OCI-LY7 (cell line): Measurements from ENCODE around the gene THEMIS. TPM values are rescaled to one million over a fixed set of nuclear protein-coding genes. Genes with fewer than 3 reads are reported as not detected.

Source experiments
- BruUV-seq: library from RNA; stranded (reverse); fragments of 400-500 nt; replicated peaks from 2 replicates; lab custom pipeline; 2021; lab: Mats Ljungman, UMichigan
- CTCF ChIA-PET: fragments of 300-600 bp; sonication (Branson Sonifier 250); formaldehyde crosslinking; loops from one replicate; lab custom pipeline; 2022; ENCODE audit warnings: antibody characterized with exemption; ENCODE audit not compliant: unreplicated experiment; lab: Charles Lee
- POLR2A ChIA-PET: fragments of 300-600 bp; sonication (Branson Sonifier 250); formaldehyde crosslinking; loops from one replicate; lab custom pipeline; 2022; ENCODE audit warnings: antibody characterized with exemption; lab: Charles Lee
- DNase-seq: peaks from one replicate; pipeline ENCODE4 v3.0.0-alpha.2; 2015; ENCODE audit warnings: low spot score
- H2AFZ ChIP-seq: fragments of 200-600 bp; sonication (generic), shearing (Covaris generic); 2 replicates; pipeline ENCODE4 v1.6.1; 2014; ENCODE audit warnings: mild to moderate bottlenecking, antibody characterized with exemption, low read length, moderate library complexity
- H3K27ac ChIP-seq: fragments of 200-600 bp; sonication (generic); 2 replicates; pipeline ENCODE4 v1.5.1; 2014; ENCODE audit warnings: mixed run types, low read depth, mild to moderate bottlenecking, moderate library complexity, low read length, inconsistent platforms; ENCODE audit not compliant: poor library complexity, severe bottlenecking
- H3K36me3 ChIP-seq: fragments of 200-600 bp; sonication (generic); 2 replicates; pipeline ENCODE4 v1.6.1; 2014; ENCODE audit warnings: mild to moderate bottlenecking, antibody characterized with exemption, low read length, moderate library complexity, mixed read lengths; ENCODE audit not compliant: insufficient read depth
- H3K4me1 ChIP-seq: fragments of 200-600 bp; sonication (generic); 2 replicates; pipeline ENCODE4 v1.5.1; 2014; ENCODE audit warnings: mild to moderate bottlenecking, low read length; ENCODE audit not compliant: insufficient read depth, poor library complexity, severe bottlenecking
- H3K4me2 ChIP-seq: fragments of 200-600 bp; sonication (generic); 2 replicates; pipeline ENCODE4 v1.6.1; 2014; ENCODE audit warnings: mild to moderate bottlenecking, low read length
- H3K4me3 ChIP-seq: fragments of 200-600 bp; sonication (generic); 2 replicates; pipeline ENCODE4 v1.5.1; 2014; ENCODE audit warnings: mild to moderate bottlenecking, low read depth, low read length; ENCODE audit not compliant: poor library complexity, severe bottlenecking
- H3K79me2 ChIP-seq: fragments of 200-600 bp; sonication (generic); 2 replicates; pipeline ENCODE4 v1.6.1; 2016; ENCODE audit warnings: low read depth, mild to moderate bottlenecking, low read length, moderate library complexity, mixed read lengths; ENCODE audit not compliant: insufficient read depth
- H3K9me2 ChIP-seq: fragments of 200-600 bp; sonication (generic); 2 replicates; pipeline ENCODE4 v1.6.1; 2016; ENCODE audit warnings: mild to moderate bottlenecking, low read length, mixed read lengths; ENCODE audit not compliant: insufficient read depth
- H3K9me3 ChIP-seq: fragments of 200-600 bp; sonication (generic); 2 replicates; pipeline ENCODE4 v1.6.1; 2014; ENCODE audit warnings: mild to moderate bottlenecking, mixed run types, low read length, mixed read lengths
- H4K20me1 ChIP-seq: fragments of 200-600 bp; sonication (generic); 2 replicates; pipeline ENCODE4 v1.6.1; 2014; ENCODE audit warnings: mild to moderate bottlenecking, antibody characterized with exemption, low read length, moderate library complexity, mixed read lengths; ENCODE audit not compliant: insufficient read depth
- CTCF ChIP-seq: fragments of 200-600 bp; sonication (generic); conservative IDR thresholded peaks from 2 replicates; pipeline ENCODE4 v1.5.1; 2014; ENCODE audit warnings: mild to moderate bottlenecking, antibody characterized with exemption, low read length, moderate library complexity, mixed read lengths
- EZH2phosphoT487 ChIP-seq: fragments of 200-600 bp; sonication (generic); IDR thresholded peaks from 2 replicates; pipeline ENCODE4 v1.6.1; 2018; ENCODE audit warnings: low read depth, borderline replicate concordance, mild to moderate bottlenecking, mixed run types, antibody characterized with exemption, low read length, moderate library complexity, mixed read lengths
- intact Hi-C: fragments of 100-400 bp; cut with micrococcal nuclease; formaldehyde crosslinking; loops from one replicate; pipeline ENCODE4 v1.10.0; 2022; ENCODE audit not compliant: unreplicated experiment
- total RNA-seq, 2 experiments: library from RNA; depleted of rRNA in 1 of 2; stranded (reverse); fragments of >200 nt in 1 of 2; shearing (Covaris generic) in 1 of 2; gene quantifications; 2 replicates each; pipeline ENCODE4 v1.2.3, GENCODE V29; 2014 to 2022

Gene THEMIS
- total RNA-seq, 2 experiments from 2014 or later, result not detected

- ChIA-PET CTCF (no interaction called here), POLR2A (no interaction called here)
- no peaks in the 10 kb centered on the region for H3K79me2 ChIP-seq
- H3K4me3 ChIP-seq, result no peak overlapping the region
- no peak overlapping the region for H3K27ac ChIP-seq
- no peak overlapping the region for H3K4me2 ChIP-seq
- DNase-seq, result no peak
- H4K20me1 ChIP-seq, result no peaks in the 10 kb centered on the region
- BruUV-seq, result no TSS peak
- H2AFZ ChIP-seq, result no peak overlapping the region
- H3K4me1 ChIP-seq, result no peaks in the 10 kb centered on the region
- no peak for TF ChIP-seq CTCF
- H3K36me3 ChIP-seq, result no peaks in the 10 kb centered on the region
- intact Hi-C loops, result no loop called here
- H3K9me3 ChIP-seq, result no peaks in the 10 kb centered on the region
- H3K9me2 ChIP-seq, result no peaks in the 10 kb centered on the region
Measured at GRCh38 chr6:127727260-127727953, 173.5 kb downstream of the THEMIS start.

GRCh38 chr6:127725821-127726220, 175.0 kb downstream of the THEMIS start:
- Histone ChIP-seq H3K9me2 (no peaks in the 10 kb centered on the region), H3K36me3 (no peaks in the 10 kb centered on the region), H3K79me2 (no peaks in the 10 kb centered on the region), H2AFZ (no peak overlapping the region), H3K4me2 (no peak overlapping the region), H3K9me3 (no peaks in the 10 kb centered on the region), H3K4me3 (no peak overlapping the region), H4K20me1 (no peaks in the 10 kb centered on the region; the same call in 1 of the 2 replicates), H3K4me1 (no peaks in the 10 kb centered on the region), H3K27ac (no peak overlapping the region)
- ChIA-PET CTCF (no interaction called here), POLR2A (no interaction called here)
- intact Hi-C loops, result no loop called here
- TF ChIP-seq CTCF, result no peak
- no peak for TF ChIP-seq EZH2phosphoT487
- BruUV-seq, result no TSS peak
- DNase-seq, result no peak

GRCh38 chr6:127718694-127719093, 182.2 kb downstream of the THEMIS start:
- intact Hi-C loops, result no loop called here
- Histone ChIP-seq H3K9me3 (no peaks in the 10 kb centered on the region), H3K4me1 (no peaks in the 10 kb centered on the region), H2AFZ (no peak overlapping the region), H3K4me3 (no peak overlapping the region), H4K20me1 (no peaks in the 10 kb centered on the region; the same call in 1 of the 2 replicates), H3K36me3 (no peaks in the 10 kb centered on the region), H3K79me2 (no peaks in the 10 kb centered on the region), H3K27ac (no peak overlapping the region), H3K4me2 (no peak overlapping the region), H3K9me2 (no peaks in the 10 kb centered on the region)
- TF ChIP-seq CTCF (no peak), EZH2phosphoT487 (no peak)
- BruUV-seq, result no TSS peak
- no peak for DNase-seq
- CTCF ChIA-PET, result no interaction called here
- POLR2A ChIA-PET, result no interaction called here
